ENCODE data around the gene GPR65. TPM values are rescaled to one million over a fixed set of nuclear protein-coding genes. Genes with fewer than 3 reads are reported as not detected.

Gene GPR65
- total and polyA plus RNA-seq, 10 of the 15 experiments (the other 5 are each of a cell fraction or from before 2014, with no cell fraction given) = 4.4 to 14.7 (median 9.4) TPM

DNA sequence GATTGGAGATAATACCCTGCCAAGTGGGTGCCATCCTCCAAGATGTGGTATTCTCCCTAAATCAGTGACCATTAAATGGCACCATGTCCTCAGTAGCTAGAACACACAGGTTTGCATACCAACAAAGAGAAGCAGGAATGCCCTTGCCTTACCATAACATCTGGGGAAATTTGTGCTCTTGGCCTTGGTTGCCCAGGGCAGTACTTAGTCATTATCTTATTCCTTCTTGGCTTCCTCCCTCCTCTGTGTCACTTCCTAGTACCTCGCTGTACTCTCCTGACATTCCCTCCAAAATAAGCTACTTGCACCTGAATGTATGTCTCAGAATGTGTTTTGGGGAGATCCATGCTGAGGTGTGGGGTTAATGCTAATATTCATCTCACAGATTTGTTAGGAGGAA lies 43.4 kb downstream of the GPR65 start (continued):
- TF ChIP-seq, protein P1, sequence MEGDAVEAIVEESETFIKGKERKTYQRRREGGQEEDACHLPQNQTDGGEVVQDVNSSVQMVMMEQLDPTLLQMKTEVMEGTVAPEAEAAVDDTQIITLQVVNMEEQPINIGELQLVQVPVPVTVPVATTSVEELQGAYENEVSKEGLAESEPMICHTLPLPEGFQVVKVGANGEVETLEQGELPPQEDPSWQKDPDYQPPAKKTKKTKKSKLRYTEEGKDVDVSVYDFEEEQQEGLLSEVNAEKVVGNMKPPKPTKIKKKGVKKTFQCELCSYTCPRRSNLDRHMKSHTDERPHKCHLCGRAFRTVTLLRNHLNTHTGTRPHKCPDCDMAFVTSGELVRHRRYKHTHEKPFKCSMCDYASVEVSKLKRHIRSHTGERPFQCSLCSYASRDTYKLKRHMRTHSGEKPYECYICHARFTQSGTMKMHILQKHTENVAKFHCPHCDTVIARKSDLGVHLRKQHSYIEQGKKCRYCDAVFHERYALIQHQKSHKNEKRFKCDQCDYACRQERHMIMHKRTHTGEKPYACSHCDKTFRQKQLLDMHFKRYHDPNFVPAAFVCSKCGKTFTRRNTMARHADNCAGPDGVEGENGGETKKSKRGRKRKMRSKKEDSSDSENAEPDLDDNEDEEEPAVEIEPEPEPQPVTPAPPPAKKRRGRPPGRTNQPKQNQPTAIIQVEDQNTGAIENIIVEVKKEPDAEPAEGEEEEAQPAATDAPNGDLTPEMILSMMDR (IDR thresholded peaks at IDR 0.05 in 2 of 3, conservative IDR thresholded peaks at IDR 0.05 in 1 of 3; ENCODE audit: control insufficient read depth in 2 of 3, extremely low read depth in 1 of 3, insufficient read depth in 1 of 3, low read depth in 3 of 3, low read length in 3 of 3) = no peak
- no peak for TF ChIP-seq SIN3A (IDR thresholded peaks at IDR 0.05; ENCODE audit: low read depth, low read length)
- no peak for TF ChIP-seq DPF2 (IDR thresholded peaks at IDR 0.05)
- TF ChIP-seq HDGF (IDR thresholded peaks at IDR 0.05) = no peak
- TF ChIP-seq NFIC (IDR thresholded peaks at IDR 0.05; ENCODE audit: low read depth, low read length) = no peak
- no peak for TF ChIP-seq KDM1A (IDR thresholded peaks at IDR 0.05; ENCODE audit: borderline replicate concordance)

GRCh38 chr14:88049266-88049665 lies 44.3 kb downstream of the GPR65 start:
- ChIA-PET CTCF (no interaction called here), SMC1A (ENCODE audit: uncharacterized antibody, unreplicated experiment) (no interaction called here), POLR2A (no interaction called here), RAD21 (ENCODE audit: unreplicated experiment) (no interaction called here)
- no peaks in the 10 kb centered on the region for H4K20me1 ChIP-seq (ENCODE audit: control insufficient read depth, insufficient read depth)
- no TSS peak for BruUV-seq (replicated peaks)
- H3K9me3 ChIP-seq (replicated peaks; ENCODE audit: control insufficient read depth, insufficient read depth, low read length) = no peaks in the 10 kb centered on the region
- no peak overlapping the region for H3K4me3 ChIP-seq
- no peak overlapping the region for H3K4me2 ChIP-seq (ENCODE audit: control insufficient read depth, insufficient read depth)
- H2AFZ ChIP-seq (ENCODE audit: control insufficient read depth, low read depth, low read length) = no peak overlapping the region
- H3K79me2 ChIP-seq (ENCODE audit: control insufficient read depth, insufficient read depth, low read length) = no peaks in the 10 kb centered on the region
- H3K9ac ChIP-seq (ENCODE audit: control insufficient read depth, insufficient read depth, low read length) = no peak overlapping the region
- in situ Hi-C loops (cut with MboI) = no loop called here
- H3K27me3 ChIP-seq (replicated peaks in 1 of 2; ENCODE audit: control insufficient read depth in 2 of 2, insufficient read depth in 2 of 2, low read length in 1 of 2) = no peaks in the 10 kb centered on the region; a peak in 1 of 4 replicates
- ATAC-seq = no peak
- no peak overlapping the region for H3K27ac ChIP-seq (ENCODE audit: control insufficient read depth, insufficient read depth)
- DNase-seq (ENCODE audit: low read depth, low spot score) = no peak
- no peaks in the 10 kb centered on the region for H3K36me3 ChIP-seq (ENCODE audit: control insufficient read depth in 2 of 2, insufficient read depth in 2 of 2, low read length in 1 of 2)
- H3K4me1 ChIP-seq (ENCODE audit: control insufficient read depth, insufficient read depth, low read length) = no peaks in the 10 kb centered on the region
- intact Hi-C loops (cut with micrococcal nuclease; ENCODE audit: unreplicated experiment) = no loop called here
- FAIRE-seq = no peak
- 5% methylated on average over 1 of the region's 1 CpG for WGBS (ENCODE audit: insufficient coverage, insufficient replicate concordance, low lambda C conversion rate, missing lambda C conversion rate)
- no peak for TF ChIP-seq ZNF687 (IDR thresholded peaks at IDR 0.05)
- TF ChIP-seq NRF1 (conservative IDR thresholded peaks at IDR 0.05; ENCODE audit: low read depth, low read length) = no peak
- TF ChIP-seq RB1 (IDR thresholded peaks at IDR 0.05; ENCODE audit: borderline replicate concordance) = no peak
- no peak for TF ChIP-seq CBX3 (IDR thresholded peaks at IDR 0.05; ENCODE audit: borderline replicate concordance, low read depth)
- no peak for TF ChIP-seq CEBPZ (IDR thresholded peaks at IDR 0.05; ENCODE audit: low read depth, low read length)
- no peak for TF ChIP-seq HCFC1 (IDR thresholded peaks at IDR 0.05; ENCODE audit: low read length)
- TF ChIP-seq PAX5 (IDR thresholded peaks at IDR 0.05; ENCODE audit: borderline replicate concordance, low read depth, low read length) = no peak
- TF ChIP-seq SMC3 (IDR thresholded peaks at IDR 0.05; ENCODE audit: borderline replicate concordance, low read length) = no peak
- TF ChIP-seq RAD51 (IDR thresholded peaks at IDR 0.05) = no peak

Measured in GM12878 (cell line).